OCI-LY1 (cell line): ENCODE data around the gene LETM1.

Experiments used
- H2AFZ ChIP-seq: fragments of 200-600 bp; sonication (generic), shearing (Covaris generic); 2 replicates; pipeline ENCODE4 v1.6.0; 2014; ENCODE audit warnings: antibody characterized with exemption, mild to moderate bottlenecking, low read length
- H3F3A ChIP-seq: fragments of 200-600 bp; sonication (generic), shearing (Covaris generic); 2 replicates; pipeline ENCODE4 v1.6.0; 2014; ENCODE audit warnings: mild to moderate bottlenecking, antibody characterized with exemption, low read length, moderate library complexity; ENCODE audit not compliant: insufficient read depth
- H3K27ac ChIP-seq: fragments of 200-600 bp; sonication (generic); 2 replicates; pipeline ENCODE4 v1.5.1; 2014; ENCODE audit warnings: low read length, mixed run types, mild to moderate bottlenecking, low read depth; ENCODE audit not compliant: poor library complexity, severe bottlenecking
- H3K27me3 ChIP-seq: fragments of 200-600 bp; sonication (generic); 2 replicates; pipeline ENCODE4 v1.6.0; 2014; ENCODE audit warnings: antibody characterized with exemption, mild to moderate bottlenecking, low read length, moderate library complexity; ENCODE audit not compliant: insufficient read depth
- H3K36me3 ChIP-seq: fragments of 200-600 bp; sonication (generic); 2 replicates; pipeline ENCODE4 v1.6.1; 2014; ENCODE audit warnings: mild to moderate bottlenecking, antibody characterized with exemption, low read length, moderate library complexity, mixed read lengths; ENCODE audit not compliant: insufficient read depth
- H3K4me1 ChIP-seq: fragments of 200-600 bp; sonication (generic); 2 replicates; pipeline ENCODE4 v1.5.1; 2014; ENCODE audit warnings: mild to moderate bottlenecking, low read length, moderate library complexity; ENCODE audit not compliant: insufficient read depth, severe bottlenecking
- H3K4me2 ChIP-seq: fragments of 200-600 bp; sonication (generic), shearing (Covaris generic); 2 replicates; pipeline ENCODE4 v1.6.1; 2014; ENCODE audit warnings: low read length
- H3K4me3 ChIP-seq: fragments of 200-600 bp; sonication (generic); 2 replicates; pipeline ENCODE4 v1.5.1; 2014; ENCODE audit warnings: low read length, low read depth, mild to moderate bottlenecking, mixed read lengths; ENCODE audit not compliant: poor library complexity, severe bottlenecking
- H3K79me2 ChIP-seq: fragments of 200-600 bp; shearing (Covaris generic); 2 replicates; pipeline ENCODE4 v1.6.1; 2016; ENCODE audit warnings: mixed run types, low read length, mixed read lengths; ENCODE audit not compliant: insufficient read depth
- H3K9ac ChIP-seq: fragments of 200-600 bp; sonication (generic), shearing (Covaris generic); 2 replicates; pipeline ENCODE4 v1.6.1; 2014; ENCODE audit warnings: mild to moderate bottlenecking, low read length, mixed read lengths
- H3K9me2 ChIP-seq: fragments of 200-600 bp; sonication (generic), shearing (Covaris generic); 2 replicates; pipeline ENCODE4 v1.6.1; 2014; ENCODE audit warnings: low read depth, mild to moderate bottlenecking, low read length, mixed read lengths
- H3K9me3 ChIP-seq: fragments of 200-600 bp; shearing (Covaris generic); 2 replicates; pipeline ENCODE4 v1.6.1; 2014; ENCODE audit warnings: low read length, mixed read lengths
- H4K20me1 ChIP-seq: fragments of 200-600 bp; sonication (generic), shearing (Covaris generic); 2 replicates; pipeline ENCODE4 v1.6.0; 2016; ENCODE audit warnings: mild to moderate bottlenecking, low read length; ENCODE audit not compliant: insufficient read depth
- CTCF ChIP-seq: fragments of 200-600 bp; sonication (generic), shearing (Covaris generic); IDR thresholded peaks from 2 replicates; pipeline ENCODE4 v1.5.1; 2017; ENCODE audit warnings: mild to moderate bottlenecking, antibody characterized with exemption, low read length, moderate library complexity, mixed read lengths
- EZH2 ChIP-seq: fragments of 200-600 bp; sonication (generic), shearing (Covaris generic); IDR thresholded peaks from 2 replicates; pipeline ENCODE4 v1.8.0; 2017; ENCODE audit warnings: borderline replicate concordance, mixed run types, mild to moderate bottlenecking, antibody characterized with exemption, low read length, moderate library complexity, mixed read lengths

The LETM1 gene

GRCh38 chr4:1767061-1767769 is 88.7 kb downstream of the LETM1 start:
- no peaks in the 10 kb centered on the region for H3K9me2 ChIP-seq
- H3K4me3 ChIP-seq: no peak overlapping the region

GRCh38 chr4:1766106-1767060 is 89.6 kb downstream of the LETM1 start:
- Histone ChIP-seq H3K9me3 (no peaks in the 10 kb centered on the region), H3K27me3 (no peaks in the 10 kb centered on the region), H3K27ac (no peak overlapping the region), H3K9ac (no peak overlapping the region), H3K9me2 (no peaks in the 10 kb centered on the region), H3K79me2 (no peaks in the 10 kb centered on the region), H3K4me3 (no peak overlapping the region), H3K36me3 (no peaks in the 10 kb centered on the region), H2AFZ (no peak overlapping the region), H4K20me1 (no peaks in the 10 kb centered on the region), H3K4me2 (no peak overlapping the region), H3K4me1 (peaks cover 4% of the 10 kb centered on the region), H3F3A (no peaks in the 10 kb centered on the region)
- no peak for TF ChIP-seq EZH2
- TF ChIP-seq CTCF: no peak

More at GRCh38 chr4:1767061-1767769, 88.7 kb downstream of the LETM1 start:
- Histone ChIP-seq H3K9ac (no peak overlapping the region), H3F3A (no peaks in the 10 kb centered on the region), H3K9me3 (no peaks in the 10 kb centered on the region), H3K4me2 (no peak overlapping the region), H2AFZ (no peak overlapping the region), H4K20me1 (no peaks in the 10 kb centered on the region), H3K36me3 (no peaks in the 10 kb centered on the region), H3K79me2 (no peaks in the 10 kb centered on the region), H3K27me3 (no peaks in the 10 kb centered on the region), H3K4me1 (peaks cover 4% of the 10 kb centered on the region), H3K27ac (no peak overlapping the region)
- TF ChIP-seq CTCF (no peak), EZH2 (no peak)

GRCh38 chr4:1765409-1766072 is 90.4 kb downstream of the LETM1 start:
- TF ChIP-seq EZH2 (no peak), CTCF (no peak)
- H3K9me2 ChIP-seq: no peaks in the 10 kb centered on the region
- no peak overlapping the region for H2AFZ ChIP-seq
- H3K4me1 ChIP-seq: peaks cover 4% of the 10 kb centered on the region
- H3K27ac ChIP-seq: no peak overlapping the region
- no peaks in the 10 kb centered on the region for H3K79me2 ChIP-seq
- no peaks in the 10 kb centered on the region for H3K36me3 ChIP-seq
- no peaks in the 10 kb centered on the region for H3F3A ChIP-seq
- H3K27me3 ChIP-seq: no peaks in the 10 kb centered on the region
- H3K9me3 ChIP-seq: no peaks in the 10 kb centered on the region
- no peak overlapping the region for H3K4me3 ChIP-seq
- H3K9ac ChIP-seq: no peak overlapping the region
- no peak overlapping the region for H3K4me2 ChIP-seq
- H4K20me1 ChIP-seq: no peaks in the 10 kb centered on the region
